ENCODE results near the gene SMIM35.
"Not testable (repeated sequence)": the region's sequence is repeated elsewhere in the genome, so short reads cannot be mapped to it uniquely, and the experiment has no call there.

Gene SMIM35

GRCh38 chr11:117985953-117986887 is 100.5 kb downstream of the SMIM35 start, which contains the start of gene IL10RA:
Gene IL10RA, plus strand, starts transcription at chr11:117986394. Its CDS starts 74 bp downstream, at chr11:117986468.
- peak; percentile 63 to 68 for DNase-seq (ENCODE audit: low read depth in 2 of 2)

- no peak for DNase-seq (ENCODE audit: low read depth in 2 of 2)
These were observed 102.3 kb downstream of the SMIM35 start for GRCh38 chr11:117984476-117984875.

- DNase-seq (ENCODE audit: low read depth in 2 of 2): no peak
These were observed 103.6 kb downstream of the SMIM35 start for GRCh38 chr11:117983163-117983475.

GRCh38 chr11:117980720-117981119 is 106.0 kb downstream of the SMIM35 start:
- DNase-seq (ENCODE audit: low read depth in 2 of 2): no peak

- no peak for DNase-seq (ENCODE audit: low read depth in 2 of 2)
These were observed 106.5 kb downstream of the SMIM35 start for GRCh38 chr11:117980280-117980679.

- no peak for DNase-seq (ENCODE audit: low read depth in 2 of 2)
These were observed 107.1 kb downstream of the SMIM35 start for GRCh38 chr11:117979481-117980211.

- DNase-seq (ENCODE audit: low read depth in 2 of 2): no peak
These were observed 107.8 kb downstream of the SMIM35 start for GRCh38 chr11:117978991-117979390.

GRCh38 chr11:117978291-117978910 is 108.4 kb downstream of the SMIM35 start:
- not testable (repeated sequence) for DNase-seq (ENCODE audit: low read depth in 2 of 2)

GRCh38 chr11:117977612-117978264 is 109.0 kb downstream of the SMIM35 start:
- not testable (repeated sequence) for DNase-seq (ENCODE audit: low read depth in 2 of 2)

- no peak for DNase-seq (ENCODE audit: low read depth in 2 of 2)
These were observed 109.7 kb downstream of the SMIM35 start for GRCh38 chr11:117977029-117977428.

GRCh38 chr11:117976445-117976844 is 110.3 kb downstream of the SMIM35 start:
- no peak for DNase-seq (ENCODE audit: low read depth in 2 of 2)

- no peak for DNase-seq (ENCODE audit: low read depth in 2 of 2)
These were observed 113.3 kb downstream of the SMIM35 start for GRCh38 chr11:117973503-117973860.

- DNase-seq (ENCODE audit: low read depth in 2 of 2): no peak
These were observed 113.9 kb downstream of the SMIM35 start for GRCh38 chr11:117972629-117973502.

- no peak for DNase-seq (ENCODE audit: low read depth in 2 of 2)
These were observed 114.7 kb downstream of the SMIM35 start for GRCh38 chr11:117972044-117972443.

GRCh38 chr11:117970400-117971024 is 116.3 kb downstream of the SMIM35 start:
- no peak for DNase-seq (ENCODE audit: low read depth in 2 of 2)

GRCh38 chr11:117969160-117969991 is 117.4 kb downstream of the SMIM35 start:
- no peak for DNase-seq (ENCODE audit: low read depth in 2 of 2)

- DNase-seq (ENCODE audit: low read depth in 2 of 2): no peak
These were observed 119.9 kb downstream of the SMIM35 start for GRCh38 chr11:117966908-117967307.

GRCh38 chr11:117962826-117963225 is 123.9 kb downstream of the SMIM35 start:
- no peak for DNase-seq (ENCODE audit: low read depth in 2 of 2)

- DNase-seq (ENCODE audit: low read depth in 2 of 2): no peak
These were observed 124.9 kb downstream of the SMIM35 start for GRCh38 chr11:117961896-117962295.

GRCh38 chr11:117960406-117960805 is 126.4 kb downstream of the SMIM35 start:
- no peak for DNase-seq (ENCODE audit: low read depth in 2 of 2)

Data from activated CD8-positive, alpha-beta memory T cell treated with anti-CD3 and anti-CD28 coated beads for 4 hours (primary cell).